GM18907 (cell line): ENCODE measurements around the gene EDEM3.
"Not testable (repeated sequence)": the region's sequence is repeated elsewhere in the genome, so short reads cannot be mapped to it uniquely, and the experiment has no call there.

Experiments used
- ATAC-seq: cut with Tn5 transposase; IDR thresholded peaks from one replicate; pipeline ENCODE4 v1.9.1; 2021; ENCODE audit warnings: mild to moderate bottlenecking, moderate library complexity; ENCODE audit not compliant: unreplicated experiment

Gene EDEM3, protein sequence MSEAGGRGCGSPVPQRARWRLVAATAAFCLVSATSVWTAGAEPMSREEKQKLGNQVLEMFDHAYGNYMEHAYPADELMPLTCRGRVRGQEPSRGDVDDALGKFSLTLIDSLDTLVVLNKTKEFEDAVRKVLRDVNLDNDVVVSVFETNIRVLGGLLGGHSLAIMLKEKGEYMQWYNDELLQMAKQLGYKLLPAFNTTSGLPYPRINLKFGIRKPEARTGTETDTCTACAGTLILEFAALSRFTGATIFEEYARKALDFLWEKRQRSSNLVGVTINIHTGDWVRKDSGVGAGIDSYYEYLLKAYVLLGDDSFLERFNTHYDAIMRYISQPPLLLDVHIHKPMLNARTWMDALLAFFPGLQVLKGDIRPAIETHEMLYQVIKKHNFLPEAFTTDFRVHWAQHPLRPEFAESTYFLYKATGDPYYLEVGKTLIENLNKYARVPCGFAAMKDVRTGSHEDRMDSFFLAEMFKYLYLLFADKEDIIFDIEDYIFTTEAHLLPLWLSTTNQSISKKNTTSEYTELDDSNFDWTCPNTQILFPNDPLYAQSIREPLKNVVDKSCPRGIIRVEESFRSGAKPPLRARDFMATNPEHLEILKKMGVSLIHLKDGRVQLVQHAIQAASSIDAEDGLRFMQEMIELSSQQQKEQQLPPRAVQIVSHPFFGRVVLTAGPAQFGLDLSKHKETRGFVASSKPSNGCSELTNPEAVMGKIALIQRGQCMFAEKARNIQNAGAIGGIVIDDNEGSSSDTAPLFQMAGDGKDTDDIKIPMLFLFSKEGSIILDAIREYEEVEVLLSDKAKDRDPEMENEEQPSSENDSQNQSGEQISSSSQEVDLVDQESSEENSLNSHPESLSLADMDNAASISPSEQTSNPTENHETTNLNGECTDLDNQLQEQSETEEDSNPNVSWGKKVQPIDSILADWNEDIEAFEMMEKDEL

DNA sequence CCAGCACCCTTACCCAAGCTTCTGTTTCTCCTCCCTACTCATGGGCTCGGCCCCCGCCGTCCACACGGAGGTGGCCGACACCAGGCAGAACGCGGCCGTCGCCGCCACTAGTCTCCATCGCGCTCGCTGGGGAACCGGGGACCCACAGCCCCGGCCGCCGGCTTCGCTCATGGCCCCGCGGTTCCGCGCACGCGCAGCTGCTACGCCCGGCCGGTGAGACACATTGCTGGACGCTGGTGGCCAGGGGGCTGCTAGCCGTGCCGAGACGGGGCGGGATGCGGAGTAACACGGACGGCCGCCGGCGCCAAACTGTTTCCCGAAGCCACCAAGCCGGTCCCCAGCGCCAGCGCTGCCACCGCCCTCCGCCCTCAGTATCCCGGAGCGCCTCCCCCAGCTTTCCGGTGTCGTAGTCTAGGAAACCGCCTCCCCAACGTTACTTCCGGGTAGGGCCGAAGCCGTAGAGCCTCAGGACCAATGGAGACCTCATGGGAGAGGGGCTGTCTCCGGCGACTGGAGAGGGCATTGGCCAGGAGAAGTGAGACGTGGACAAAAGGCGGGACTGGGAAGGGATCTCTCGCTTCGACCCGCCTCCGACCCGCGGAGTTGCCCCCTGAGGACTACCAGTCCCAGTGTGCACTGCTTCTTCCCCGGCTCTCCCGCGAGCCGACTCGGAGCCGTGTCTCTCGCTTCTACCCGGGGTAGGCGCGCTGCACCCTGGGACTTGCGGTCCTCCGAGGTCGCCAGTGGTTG lies at the start of gene EDEM3:
TSS of gene EDEM3 (minus strand) at position 383 of the 750 bp plus-strand sequence. CDS start at position 171, 212 bp downstream.
- peak; percentile 95 for ATAC-seq

DNA sequence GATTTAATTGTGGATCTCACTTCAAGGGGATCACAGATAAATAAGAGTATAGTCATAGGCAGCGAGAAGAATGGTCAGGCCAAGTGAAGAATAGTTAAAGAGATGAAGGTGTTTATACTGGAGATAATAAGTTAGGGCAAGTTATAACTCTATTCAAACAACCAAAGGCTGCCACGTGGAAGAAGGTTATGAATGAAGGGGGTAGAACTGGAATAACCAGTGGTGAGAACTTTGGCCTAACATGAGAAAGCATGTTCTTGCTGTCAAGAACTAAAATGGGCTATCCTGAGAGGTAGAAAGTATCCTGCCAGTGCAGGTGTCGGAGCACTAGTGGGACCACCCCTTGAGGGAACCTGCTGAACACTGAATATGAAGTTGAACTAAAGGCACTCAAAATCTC lies 49.6 kb upstream of the EDEM3 start:
- no peak for ATAC-seq

DNA sequence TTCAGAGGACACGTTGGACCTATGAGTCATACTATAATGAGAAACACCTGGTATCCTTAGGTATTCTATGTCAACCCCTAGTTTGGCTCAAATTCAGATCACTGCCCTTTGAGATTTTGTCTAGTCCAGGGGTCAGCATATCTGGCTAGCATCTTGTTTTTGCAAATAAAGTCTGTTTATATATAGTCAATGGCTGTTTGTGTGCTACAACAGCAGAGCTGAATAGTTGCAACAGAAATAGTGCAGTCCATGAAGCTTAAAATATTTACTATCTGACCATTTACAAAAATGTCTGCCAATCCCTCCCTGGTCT lies 48.5 kb upstream of the EDEM3 start:
- no peak for ATAC-seq

DNA sequence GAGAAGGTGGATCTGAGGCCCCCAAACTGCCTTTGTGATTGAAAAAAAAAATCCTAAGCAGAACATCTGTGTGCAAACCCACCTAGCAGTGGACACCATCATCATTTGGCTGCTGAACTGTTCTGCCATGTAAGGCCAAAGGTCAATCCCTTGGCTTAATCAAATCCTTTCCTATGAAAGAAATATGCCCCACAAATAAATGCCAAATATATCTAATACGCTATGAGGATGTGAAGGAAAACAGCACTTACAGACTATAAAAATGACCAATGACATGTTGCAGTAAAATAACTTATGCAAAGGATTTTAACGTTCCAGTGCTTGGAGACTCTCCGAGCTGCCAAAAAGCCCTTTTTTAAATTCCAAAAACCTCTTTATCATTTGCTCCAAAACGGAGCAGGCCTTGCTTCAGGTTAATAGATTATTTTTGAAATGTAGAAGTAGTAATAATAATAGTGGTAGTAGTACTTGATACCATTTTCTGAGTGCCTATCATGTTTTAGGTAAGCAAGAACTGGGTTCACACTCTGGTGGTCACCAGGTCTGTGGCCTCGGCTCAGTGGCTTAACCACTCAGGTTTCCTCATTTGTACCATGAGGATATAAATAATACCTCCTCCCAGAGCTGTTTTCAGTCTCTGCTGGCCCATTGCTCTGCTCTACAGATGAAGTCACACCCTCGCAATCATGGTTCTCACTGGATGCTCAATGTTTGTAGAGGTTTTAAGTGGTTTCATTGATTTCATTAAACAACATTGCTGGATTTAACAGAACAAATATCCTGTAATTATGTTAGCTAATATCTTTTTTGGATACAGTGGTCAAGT lies 47.9 kb upstream of the EDEM3 start:
- ATAC-seq = no peak

DNA sequence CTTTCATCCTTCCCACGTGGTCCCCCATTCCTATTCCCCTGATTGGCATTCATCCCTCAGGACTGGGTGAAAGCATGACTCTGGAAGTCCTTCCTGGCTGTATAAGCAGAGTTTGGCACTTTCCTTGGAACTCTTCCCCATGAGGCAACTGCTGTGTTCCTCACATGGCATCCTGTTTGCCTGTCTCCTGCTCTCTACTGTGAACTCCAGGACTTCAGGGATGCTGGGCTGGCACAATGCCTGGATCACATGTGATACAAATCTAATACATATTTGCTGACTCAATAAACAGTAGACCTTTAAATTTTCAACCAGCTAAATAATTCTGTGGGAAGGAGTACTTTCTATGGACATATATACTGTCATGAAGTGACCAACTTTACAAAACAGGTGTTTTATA lies 46.8 kb upstream of the EDEM3 start:
- no peak for ATAC-seq

DNA sequence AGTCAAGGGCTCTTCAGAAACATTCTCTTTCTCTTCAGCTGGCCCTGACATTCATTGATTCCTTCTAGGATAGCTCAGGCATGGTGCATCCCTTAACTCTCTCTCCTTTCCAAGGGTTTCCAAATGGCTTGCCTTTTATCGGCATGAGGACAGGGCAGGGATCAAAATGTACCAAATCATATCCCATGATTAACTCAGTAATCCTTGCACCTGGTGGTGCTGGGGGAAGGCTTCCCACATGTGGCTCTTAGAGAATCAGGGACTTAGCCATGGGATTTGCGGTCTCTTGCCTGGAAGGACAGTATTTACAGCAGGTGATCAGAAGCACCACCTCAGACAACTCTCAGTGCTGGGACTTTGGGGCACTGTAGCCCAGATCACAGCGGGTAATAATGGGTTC lies 46.2 kb upstream of the EDEM3 start:
- no peak for ATAC-seq

DNA sequence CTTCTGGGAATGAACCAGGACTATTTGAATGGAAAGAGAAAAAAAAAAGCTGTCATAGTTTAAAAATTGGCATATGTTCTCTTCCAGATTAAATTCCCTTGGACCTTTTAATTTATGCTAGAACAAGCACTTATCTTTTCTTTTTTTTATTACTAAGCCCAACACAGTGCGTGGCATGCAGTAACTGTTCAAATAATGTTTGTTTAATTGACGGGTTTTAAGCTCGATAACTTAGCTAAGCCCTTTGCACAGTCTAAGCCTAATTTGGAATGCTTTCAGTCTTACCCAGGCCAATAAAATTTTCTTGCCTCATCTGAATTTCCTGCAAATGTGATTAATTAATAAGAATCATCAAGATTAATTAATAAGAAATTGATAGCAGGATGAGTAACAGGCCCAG lies 39.3 kb upstream of the EDEM3 start:
- ATAC-seq = no peak

DNA sequence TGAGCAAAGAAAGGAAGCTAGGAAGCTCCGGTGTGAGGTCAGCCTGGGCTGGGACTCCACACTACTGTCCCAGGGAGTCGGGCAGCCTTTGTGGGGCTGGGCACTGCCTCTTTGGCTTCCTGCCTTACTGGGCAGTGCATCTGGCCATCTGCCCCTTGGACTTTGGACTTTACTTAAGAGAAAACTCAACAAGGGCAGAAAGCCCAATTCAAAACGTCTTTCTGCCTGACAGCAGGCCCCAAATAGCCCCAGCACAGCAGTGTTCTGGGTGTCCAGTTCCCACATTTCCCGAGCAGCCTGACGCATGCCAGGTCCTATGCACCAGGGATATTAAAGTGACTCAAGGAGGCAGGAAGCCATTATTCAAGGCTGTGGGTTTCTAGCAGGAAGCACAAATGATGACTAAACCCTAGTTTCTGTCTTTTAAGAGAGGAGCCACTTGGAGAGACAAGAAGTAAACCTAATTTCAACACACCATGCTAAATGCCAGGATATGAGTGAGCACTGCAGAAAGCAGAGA lies 37.9 kb upstream of the EDEM3 start:
- ATAC-seq = peak; percentile 55

DNA sequence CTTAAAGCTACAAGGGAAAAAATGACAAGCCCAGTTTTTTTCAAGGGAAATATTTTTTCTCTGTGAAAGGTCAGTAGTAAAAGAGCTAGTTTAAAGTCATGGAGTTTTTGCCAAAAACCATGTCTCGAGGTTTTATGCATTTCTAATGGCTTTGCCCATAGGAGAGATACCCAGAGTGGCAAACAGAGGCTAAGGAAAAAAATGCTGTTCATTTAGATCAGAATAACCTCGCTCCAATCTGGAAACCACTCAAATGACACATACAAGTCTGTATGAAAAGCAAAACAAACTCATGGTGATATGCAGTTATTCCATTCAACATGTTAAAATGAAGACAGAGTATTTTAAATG lies 36.9 kb upstream of the EDEM3 start:
- no peak for ATAC-seq

DNA sequence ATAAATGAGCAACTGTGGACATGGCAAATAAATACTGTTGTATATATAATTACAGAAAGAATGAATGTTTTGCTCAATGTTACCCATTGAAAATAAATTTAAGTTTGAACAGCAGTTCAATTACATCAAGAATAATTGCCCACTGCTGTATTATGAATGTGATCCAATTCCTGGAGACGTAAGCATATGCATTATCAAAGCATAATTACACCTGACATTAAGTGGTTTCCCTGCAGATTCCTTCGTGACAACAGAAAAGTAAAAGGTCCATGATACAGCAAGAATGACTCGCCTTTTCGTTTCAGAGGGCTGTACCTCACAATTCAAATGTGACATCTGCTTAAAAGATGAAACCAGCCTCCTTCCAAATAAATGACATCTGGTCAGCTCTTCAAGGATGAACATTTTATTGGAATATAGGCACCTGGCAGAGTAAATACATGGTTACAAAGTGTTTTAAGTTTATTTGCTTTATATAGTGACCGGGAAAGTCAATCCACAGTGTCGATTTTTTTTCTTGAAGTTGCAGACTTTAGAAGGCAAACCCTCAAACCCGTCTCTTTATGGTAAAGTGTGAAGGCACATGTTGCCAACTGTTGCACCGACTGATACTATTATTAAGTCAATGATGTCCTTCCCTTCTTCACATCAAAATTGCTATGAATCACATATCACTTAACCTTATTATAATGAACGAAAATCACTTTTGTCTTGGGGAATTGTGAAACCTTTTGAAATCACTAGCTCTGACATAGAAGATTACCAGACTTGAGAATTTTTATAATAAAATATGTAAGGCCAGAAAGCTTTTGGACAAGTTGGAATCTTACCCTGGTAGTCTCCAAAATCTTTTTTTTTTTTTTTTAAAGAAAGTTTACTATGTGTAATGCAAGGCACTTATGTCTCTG lies 36.2 kb upstream of the EDEM3 start:
- ATAC-seq = no peak

DNA sequence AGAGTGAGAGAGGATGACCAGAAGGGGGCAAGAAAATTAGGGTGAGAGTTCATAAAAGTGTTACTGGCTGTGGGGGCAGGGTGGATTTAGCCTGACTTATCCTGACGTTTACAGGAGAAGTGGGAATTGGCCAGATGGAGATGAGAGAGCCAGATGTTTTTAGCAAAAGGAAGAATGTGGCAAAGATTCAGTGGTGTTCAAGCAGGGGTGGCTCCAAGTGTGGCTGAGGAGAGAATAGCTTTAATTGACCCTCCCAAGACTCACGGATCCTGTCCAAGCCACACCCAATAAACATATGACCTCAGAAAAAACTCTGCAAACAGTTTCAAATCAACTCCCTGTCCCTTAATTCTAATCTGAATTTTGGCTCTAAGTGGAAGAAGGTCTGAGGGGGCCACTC lies 35.2 kb upstream of the EDEM3 start:
- no peak for ATAC-seq

DNA sequence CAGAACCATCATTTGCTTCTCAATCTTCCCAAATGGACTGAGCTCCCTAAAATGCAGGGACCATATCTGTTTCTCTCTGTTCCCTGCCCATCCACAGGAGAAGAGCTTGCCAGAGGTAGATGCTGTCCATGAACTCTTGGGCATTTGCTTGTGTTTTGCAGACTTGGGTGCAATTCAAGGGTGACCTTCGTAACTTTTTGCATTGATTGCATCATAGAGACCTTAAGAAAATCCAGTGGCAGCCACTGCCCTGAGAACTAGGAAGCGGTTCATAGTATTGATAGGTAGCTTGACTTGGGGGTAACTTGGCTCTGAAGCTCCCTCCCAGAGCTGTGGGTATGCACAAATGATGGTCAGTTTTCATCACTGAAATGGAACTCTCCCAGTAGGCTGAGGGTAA lies 34.3 kb upstream of the EDEM3 start:
- no peak for ATAC-seq

DNA sequence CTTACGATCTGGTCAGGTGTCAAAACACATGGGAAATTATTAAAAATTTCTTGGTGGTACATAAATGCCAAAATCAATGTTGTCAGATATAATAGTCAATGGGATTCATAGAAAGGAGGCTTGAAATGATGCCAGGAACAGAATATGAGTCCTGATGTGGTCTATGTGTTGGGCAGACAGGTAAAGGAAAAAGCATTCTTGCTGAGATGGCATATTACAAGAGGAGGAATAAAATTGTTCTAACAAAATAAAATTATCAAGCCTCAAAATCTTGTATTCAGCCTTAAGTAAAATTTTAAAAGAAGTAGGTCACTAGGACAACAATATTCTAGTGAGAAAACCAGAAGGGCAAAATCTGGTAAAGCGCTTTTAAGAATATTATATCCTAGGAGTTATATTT lies 30.9 kb upstream of the EDEM3 start:
- no peak for ATAC-seq

DNA sequence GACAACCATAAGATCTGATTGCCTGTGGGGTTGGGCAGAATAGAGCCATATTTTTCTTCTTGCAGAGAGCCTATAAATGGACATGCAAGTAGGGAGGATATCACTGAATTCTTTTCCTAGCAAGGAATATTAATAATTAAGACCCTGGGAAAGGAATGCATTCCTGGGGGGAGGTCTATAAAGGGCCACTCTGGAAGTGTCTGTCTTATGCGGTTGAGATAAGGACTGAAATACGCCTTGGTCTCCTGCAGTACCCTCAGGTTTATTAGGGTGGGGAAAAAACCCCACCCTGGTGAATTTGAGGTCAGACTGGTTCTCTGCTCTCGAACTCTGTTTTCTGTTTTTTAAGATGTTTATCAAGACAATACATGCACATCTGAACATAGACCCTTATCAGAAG lies 29.1 kb upstream of the EDEM3 start:
- ATAC-seq = not testable (repeated sequence)

DNA sequence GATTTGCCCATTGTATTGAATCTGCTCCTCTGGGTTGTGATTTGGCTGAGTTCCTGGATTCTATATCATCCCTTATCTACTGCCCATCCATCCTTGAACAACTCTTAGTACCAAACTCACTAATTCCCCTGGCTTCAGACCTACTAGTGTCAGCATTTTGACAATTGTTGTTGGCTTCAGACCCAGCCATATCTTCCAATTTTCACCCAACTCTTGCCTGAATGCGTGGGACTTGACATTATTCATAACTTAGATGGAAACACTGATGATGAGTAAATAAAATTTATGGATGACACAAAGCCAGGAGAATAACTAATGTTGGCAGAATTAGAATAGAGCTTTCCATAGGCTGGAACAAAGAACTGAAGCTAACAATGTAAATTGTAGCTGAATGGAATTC lies 27.3 kb upstream of the EDEM3 start:
- no peak for ATAC-seq

DNA sequence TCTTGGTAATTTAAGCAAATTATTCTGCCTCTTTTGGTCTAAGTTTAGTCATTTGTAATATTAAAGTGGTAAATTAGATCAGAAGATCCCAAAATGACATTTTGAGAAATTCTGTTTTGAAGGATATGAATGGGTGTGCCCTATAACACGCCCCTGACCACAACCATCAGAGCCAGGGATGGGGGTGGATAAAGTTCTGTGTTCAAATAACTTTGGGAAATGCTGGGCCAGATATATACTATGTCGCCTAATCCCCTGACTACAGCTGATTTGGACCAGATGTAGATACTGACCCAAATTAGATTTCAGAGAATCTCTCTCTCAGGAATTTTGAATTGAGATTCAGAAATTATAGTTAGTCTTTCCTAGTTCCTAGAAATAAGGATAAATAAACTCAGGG lies 21.2 kb upstream of the EDEM3 start:
- no peak for ATAC-seq

DNA sequence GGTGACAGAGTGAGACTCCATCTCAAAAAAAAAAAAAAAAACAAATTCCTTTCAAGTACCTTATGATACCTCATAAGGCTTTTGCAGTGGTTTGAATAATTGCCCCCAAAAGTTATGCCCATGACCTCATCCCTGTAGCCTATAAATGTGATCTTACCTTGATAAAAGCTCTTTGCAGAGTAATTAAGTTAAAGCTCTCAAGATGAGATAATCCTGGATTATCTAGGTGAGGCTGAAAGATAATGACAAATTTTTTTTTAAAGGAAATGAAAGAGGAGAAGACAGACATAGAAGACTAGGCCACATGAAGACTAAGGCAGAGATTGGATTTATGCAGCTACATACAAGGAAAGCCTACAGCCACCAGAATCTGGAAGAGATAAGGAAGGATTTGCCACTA lies 20.7 kb upstream of the EDEM3 start:
- ATAC-seq = no peak

DNA sequence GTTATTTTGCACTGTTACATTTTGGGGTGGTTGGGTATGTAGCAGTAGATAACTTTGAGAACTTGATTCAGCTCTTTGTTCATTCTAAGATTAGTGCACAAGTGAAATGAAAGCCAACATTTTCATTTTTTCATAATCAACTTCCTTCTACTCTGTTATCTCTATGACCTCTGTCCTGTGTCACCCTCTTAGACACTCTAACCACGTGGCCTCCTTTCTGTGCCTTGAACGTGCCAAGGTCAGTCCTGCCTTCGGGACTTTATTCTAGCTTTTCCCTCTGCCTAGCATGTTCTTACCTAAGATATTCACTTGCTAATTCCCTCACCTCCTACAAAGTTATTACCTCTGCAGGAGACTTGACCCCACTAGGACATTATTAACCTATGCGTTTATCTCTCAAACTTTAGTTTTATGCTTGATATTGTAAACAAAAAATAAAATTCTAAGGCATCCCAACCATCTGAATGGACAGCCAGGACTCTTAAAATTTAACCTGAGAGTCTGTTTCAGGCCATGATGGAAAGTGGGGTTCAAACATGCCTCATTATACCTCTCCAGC lies 19.2 kb upstream of the EDEM3 start:
- ATAC-seq = no peak

DNA sequence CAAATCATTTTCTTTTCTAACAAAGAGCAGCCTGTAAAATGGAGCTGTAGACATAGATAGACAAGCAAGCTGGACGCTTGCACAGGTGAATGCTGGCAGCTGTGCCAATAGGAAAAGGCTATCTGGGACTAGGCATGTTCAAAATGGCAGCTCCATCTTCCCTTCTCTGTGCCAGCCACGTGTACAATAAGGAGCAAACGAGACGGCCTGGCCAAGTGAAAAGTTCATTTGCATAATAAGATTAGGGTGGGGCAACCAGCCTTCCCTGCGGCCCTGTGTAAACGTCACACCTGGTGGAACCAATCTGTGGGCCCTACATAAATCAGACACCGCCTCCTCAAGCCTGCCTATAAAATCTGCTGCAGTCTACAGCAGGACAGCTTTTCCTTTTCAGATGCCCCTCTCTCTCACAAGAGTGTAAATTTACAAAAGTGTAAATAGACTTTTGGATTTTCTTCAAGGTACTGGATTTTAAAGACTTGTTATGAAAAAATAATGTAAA lies 16.6 kb upstream of the EDEM3 start:
- ATAC-seq = no peak
